H1 (cell line): ENCODE measurements around the gene EVC2. TPM values are rescaled to one million over a fixed set of nuclear protein-coding genes. Genes with fewer than 3 reads are reported as not detected.
A peak's percentile ranks its signal among the peaks of the same experiment; 100 is the strongest.

Experiments
- CTCF ChIA-PET: fragments of 300-600 bp; sonication (Branson Sonifier 250); formaldehyde crosslinking; loops from one replicate; lab custom pipeline; 2021; ENCODE audit not compliant: partially characterized antibody; lab: Charles Lee
- POLR2A ChIA-PET: fragments of 300-600 bp; sonication (Branson Sonifier 250); formaldehyde crosslinking; loops from one replicate; lab custom pipeline; 2021; ENCODE audit warnings: inconsistent platforms; ENCODE audit not compliant: partially characterized antibody; lab: Charles Lee
- DNase-seq, 2 experiments: peaks; one replicate each; pipeline versions ENCODE4 v3.0.0 to v3.0.0-alpha.2; 2010 to 2022; ENCODE audit warnings: low spot score in 2 of 2, low read depth in 1 of 2, mixed read lengths in 1 of 2
- FAIRE-seq: peaks from 2 replicates; lab custom pipeline; 2011; peaks lifted over from hg19 to GRCh38; lab: Jason Lieb, UNC
- H2AFZ ChIP-seq: 2 replicates; pipeline ENCODE4 v1.8.1; 2012; ENCODE audit warnings: low read length, inconsistent platforms
- H2AK5ac ChIP-seq: 2 replicates; pipeline ENCODE4 v1.6.1; 2013; ENCODE audit warnings: low read depth, low read length
- H2BK120ac ChIP-seq: replicated peaks from 2 replicates; pipeline ENCODE3; 2013; ENCODE audit warnings: low read depth, low read length, inconsistent platforms
- H2BK12ac ChIP-seq: 2 replicates; pipeline ENCODE4 v1.6.1; 2013; ENCODE audit warnings: low read depth, low read length
- H2BK15ac ChIP-seq: 2 replicates; pipeline ENCODE4 v1.6.1; 2013; ENCODE audit warnings: low read length
- H2BK20ac ChIP-seq: 2 replicates; pipeline ENCODE4 v1.6.1; 2013; ENCODE audit warnings: low read length
- H2BK5ac ChIP-seq: 2 replicates; pipeline ENCODE4 v1.6.1; 2013; ENCODE audit warnings: low read depth, low read length
- H3K14ac ChIP-seq: 2 replicates; pipeline ENCODE4 v1.6.1; 2013; ENCODE audit warnings: inconsistent platforms; ENCODE audit not compliant: insufficient read length
- H3K18ac ChIP-seq: 2 replicates; pipeline ENCODE4 v1.6.1; 2013; ENCODE audit warnings: low read length; ENCODE audit errors: extremely low read depth
- H3K23ac ChIP-seq: 2 replicates; pipeline ENCODE4 v1.6.1; 2013; ENCODE audit warnings: inconsistent platforms; ENCODE audit not compliant: insufficient read length
- H3K23me2 ChIP-seq: 2 replicates; pipeline ENCODE4 v1.6.1; 2013; ENCODE audit warnings: low read depth, low read length
- H3K27ac ChIP-seq: 2 replicates; pipeline ENCODE4 v1.6.1; 2011; ENCODE audit warnings: low read depth, low read length, inconsistent platforms
- H3K27me3 ChIP-seq, 4 experiments: replicated peaks in 1 of 4; 1 replicate in 1 of 4; 2 replicates in 3 of 4; pipeline versions ENCODE4 v1.6.1 to v1.8.1; 2011 to 2013; ENCODE audit warnings: low read length in 3 of 4, mild to moderate bottlenecking in 3 of 4, inconsistent platforms in 2 of 4, mixed read lengths in 2 of 4, moderate library complexity in 1 of 4; ENCODE audit not compliant: control insufficient read depth in 3 of 4, insufficient read depth in 3 of 4; ENCODE audit errors: extremely low read depth in 1 of 4
- H3K36me3 ChIP-seq, 4 experiments: 2 replicates each; pipeline versions ENCODE4 v1.6.1 to v1.8.1; 2011 to 2013; ENCODE audit warnings: mild to moderate bottlenecking in 4 of 4, low read length in 3 of 4, moderate library complexity in 2 of 4, control low read depth in 1 of 4, inconsistent platforms in 1 of 4; ENCODE audit not compliant: insufficient read depth in 4 of 4, control insufficient read depth in 2 of 4
- H3K4ac ChIP-seq: replicated peaks from 2 replicates; pipeline ENCODE3; 2013; ENCODE audit warnings: low read length, low read depth, mixed read lengths, inconsistent platforms; ENCODE audit not compliant: insufficient read length
- H3K4me1 ChIP-seq, 4 experiments: replicated peaks in 1 of 4; 1 replicate in 1 of 4; 2 replicates in 3 of 4; pipeline versions ENCODE4 v1.6.1 to v1.8.1; 2011 to 2013; ENCODE audit warnings: low read length in 3 of 4, inconsistent platforms in 2 of 4, mixed read lengths in 1 of 4; ENCODE audit not compliant: insufficient read depth in 4 of 4, control insufficient read depth in 3 of 4
- H3K4me2 ChIP-seq, 2 experiments: 2 replicates each; pipeline versions ENCODE4 v1.6.1 to v1.8.1; 2011 to 2013; ENCODE audit warnings: low read depth in 2 of 2, low read length in 2 of 2, control low read depth in 1 of 2, inconsistent platforms in 1 of 2, mild to moderate bottlenecking in 1 of 2; ENCODE audit not compliant: insufficient read depth in 1 of 2
- H3K4me3 ChIP-seq, 4 experiments: fragments of 200-600, 300-600 bp in 1 of 4; sonication (generic), shearing (Covaris generic), sonication (Bioruptor Twin) in 1 of 4; 2 replicates each; pipeline versions ENCODE4 v1.5.1 to v1.8.1; 2011 to 2016; ENCODE audit warnings: low read length in 4 of 4, low read depth in 3 of 4, control low read depth in 2 of 4, inconsistent platforms in 2 of 4, mild to moderate bottlenecking in 2 of 4, mixed read lengths in 1 of 4, moderate library complexity in 1 of 4; ENCODE audit not compliant: insufficient read depth in 2 of 4; ENCODE audit errors: extremely low read depth in 1 of 4
- H3K56ac ChIP-seq: replicated peaks from 2 replicates; pipeline ENCODE3; 2013; ENCODE audit warnings: low read depth, mild to moderate bottlenecking, mixed read lengths, low read length, inconsistent platforms; ENCODE audit not compliant: insufficient read length
- H3K79me1 ChIP-seq: 2 replicates; pipeline ENCODE4 v1.6.1; 2013; ENCODE audit warnings: low read depth, low read length, control low read depth
- H3K79me2 ChIP-seq, 2 experiments: 2 replicates each; pipeline versions ENCODE4 v1.6.1 to v1.8.1; 2012 to 2013; ENCODE audit warnings: low read length in 2 of 2, mild to moderate bottlenecking in 2 of 2, inconsistent platforms in 1 of 2; ENCODE audit not compliant: insufficient read depth in 2 of 2, control insufficient read depth in 1 of 2
- H3K9ac ChIP-seq, 4 experiments: replicated peaks in 1 of 4; 1 replicate in 1 of 4; 2 replicates in 3 of 4; pipeline versions ENCODE4 v1.6.1 to v1.8.1; 2011 to 2013; ENCODE audit warnings: low read depth in 3 of 4, low read length in 3 of 4, control low read depth in 2 of 4, mild to moderate bottlenecking in 2 of 4, moderate library complexity in 2 of 4, inconsistent platforms in 1 of 4; ENCODE audit errors: extremely low read depth in 1 of 4
- H3K9me3 ChIP-seq, 2 experiments: 2 replicates each; pipeline versions ENCODE4 v1.6.1 to v1.8.1; 2012 to 2013; ENCODE audit warnings: mild to moderate bottlenecking in 2 of 2, moderate library complexity in 2 of 2, control low read depth in 1 of 2, inconsistent platforms in 1 of 2, low read depth in 1 of 2, low read length in 1 of 2, mixed read lengths in 1 of 2; ENCODE audit not compliant: insufficient read depth in 2 of 2
- H4K20me1 ChIP-seq, 2 experiments: replicated peaks in 1 of 2; 2 replicates each; pipeline versions ENCODE3 to v1.8.1; 2011 to 2013; ENCODE audit warnings: inconsistent platforms in 2 of 2, low read length in 2 of 2, mild to moderate bottlenecking in 1 of 2; ENCODE audit not compliant: insufficient read depth in 2 of 2, control insufficient read depth in 1 of 2
- H4K5ac ChIP-seq: 2 replicates; pipeline ENCODE4 v1.6.1; 2013; ENCODE audit warnings: low read length, low read depth, mixed read lengths, inconsistent platforms; ENCODE audit not compliant: insufficient read length
- H4K8ac ChIP-seq: 2 replicates; pipeline ENCODE4 v1.8.0; 2013; ENCODE audit warnings: mild to moderate bottlenecking, moderate library complexity, low read length, inconsistent platforms; ENCODE audit not compliant: insufficient read depth; ENCODE audit errors: extremely low read depth
- H4K91ac ChIP-seq: replicated peaks from 2 replicates; pipeline ENCODE3; 2013; ENCODE audit warnings: low read length, mixed read lengths, inconsistent platforms; ENCODE audit not compliant: insufficient read length
- CEBPB ChIP-seq: IDR thresholded peaks from 2 replicates; pipeline ENCODE4 v1.6.1; 2012; ENCODE audit warnings: low read depth, low read length
- EP300 ChIP-seq, 2 experiments: IDR thresholded peaks; 1 replicate in 1 of 2; 2 replicates in 1 of 2; pipeline ENCODE4 v1.6.1; 2011 to 2012; ENCODE audit warnings: low read depth in 2 of 2, low read length in 2 of 2, mild to moderate bottlenecking in 2 of 2, borderline replicate concordance in 1 of 2, inconsistent platforms in 1 of 2, moderate library complexity in 1 of 2
- GTF2F1 ChIP-seq: IDR thresholded peaks from 2 replicates; pipeline ENCODE4 v1.6.1; 2012; ENCODE audit warnings: low read depth, low read length, improper control_type of control experiment, borderline replicate concordance
- HDAC2 ChIP-seq, 2 experiments: fragments of 300-600 bp in 1 of 2; sonication (generic) in 1 of 2; IDR thresholded peaks; 2 replicates each; pipeline ENCODE4 v1.6.1; 2011 to 2012; ENCODE audit warnings: low read depth in 2 of 2, low read length in 2 of 2, mild to moderate bottlenecking in 2 of 2, moderate library complexity in 2 of 2, borderline replicate concordance in 1 of 2, inconsistent platforms in 1 of 2
- SAP30 ChIP-seq: fragments of 300-600 bp; sonication (generic); IDR thresholded peaks from 2 replicates; pipeline ENCODE4 v1.7.1; 2012; ENCODE audit warnings: low read length, moderate library complexity, mild to moderate bottlenecking, inconsistent platforms; ENCODE audit not compliant: insufficient read depth, insufficient replicate concordance
- WGBS, 2 experiments: shearing (Covaris generic) in 1 of 2; methylation state at CpG; one replicate each; pipeline versions ENCODE4 v1.1.6 to v1.1.7; 2013 to 2015; ENCODE audit warnings: low lambda C conversion rate in 2 of 2, mixed read lengths in 2 of 2, inconsistent platforms in 1 of 2, low coverage in 1 of 2, missing lambda C conversion rate in 1 of 2; ENCODE audit not compliant: insufficient replicate concordance in 2 of 2, insufficient coverage in 1 of 2, insufficient read length in 1 of 2; ENCODE audit errors: extremely low coverage in 1 of 2, missing lambda C conversion rate in 1 of 2; 5-methylcytosine and 5-hydroxymethylcytosine counted together
- polyA plus RNA-seq, 7 experiments: library from polyadenylated mRNA; depleted of rRNA in 3 of 7; stranded (reverse) in 5 of 7; unstranded in 2 of 7; fragments of >200 nt in 5 of 7; fragments of 200-250 nt in 2 of 7; gene quantifications; 1 replicate in 5 of 7; 2 replicates in 1 of 7; 4 replicates in 1 of 7; pipeline versions ENCODE4 v1.2.1 to v1.2.3, GENCODE V29; 2011 to 2013; ENCODE audit warnings: missing spikeins in 2 of 7, mixed read lengths in 2 of 7
- total RNA-seq: library from RNA; stranded (reverse); fragmentation: NEBNext Ultra II Directional; extraction: Animal tissue kit (Norgen Biotek cat#: 25700); gene quantifications from 2 replicates; pipeline ENCODE4 v1.2.1, GENCODE V29; 2021

Gene EVC2
- total and polyA plus RNA-seq, 2 of the 8 experiments (the other 6 are each of a cell fraction or from before 2014, with no cell fraction given) = 0.73 to 5.9 TPM

- H4K91ac ChIP-seq = peak overlapping the region; percentile 52
- H2BK12ac ChIP-seq = peak overlapping the region; percentile 77; the same call in 1 of the 2 replicates
- CTCF ChIA-PET = interaction anchor here (0.7 to 1.7 kb wide), 4 partner anchors 22 to 768 kb away, joined by 3 to 6 read pairs (median 3); no protein-coding TSS in a partner anchor
- H3K36me3 ChIP-seq = peaks cover 0 to 4% (median 3%) of the 10 kb centered on the region in 4 experiments; a peak in 2 of 8 replicates
- no peak overlapping the region for H3K18ac ChIP-seq
- no peak overlapping the region for H3K4me2 ChIP-seq
- H4K8ac ChIP-seq = no peak overlapping the region
- no peak overlapping the region for H2BK15ac ChIP-seq
- H2BK120ac ChIP-seq = no peak overlapping the region
- FAIRE-seq (no peak), DNase-seq (peak in 1 of 2 experiments; percentile 39)
- H4K5ac ChIP-seq = no peak overlapping the region
- no peak overlapping the region for H3K56ac ChIP-seq
- H3K4ac ChIP-seq = no peak overlapping the region
- H4K20me1 ChIP-seq = no peaks in the 10 kb centered on the region
- peaks cover 0 to 22% (median 18%) of the 10 kb centered on the region in 4 experiments; a peak in 6 of 7 replicates for H3K4me1 ChIP-seq
- H2BK20ac ChIP-seq = no peak overlapping the region
- no peak for TF ChIP-seq EP300 (IDR thresholded peaks at IDR 0.05; ENCODE audit: borderline replicate concordance in 1 of 2, low read depth in 2 of 2, low read length in 2 of 2)
- TF ChIP-seq HDAC2 (IDR thresholded peaks at IDR 0.05; ENCODE audit: borderline replicate concordance in 1 of 2, low read depth in 2 of 2, low read length in 2 of 2) = no peak
- no peak for TF ChIP-seq CEBPB
- no peak for TF ChIP-seq SAP30
- no peak for TF ChIP-seq GTF2F1
- no peak overlapping the region for H3K9ac ChIP-seq
- H3K23me2 ChIP-seq = peaks cover 4% of the 10 kb centered on the region; the same call in 1 of the 2 replicates
- peaks cover 0 to 2% (median 0%) of the 10 kb centered on the region in 4 experiments; a peak in 1 of 7 replicates for H3K27me3 ChIP-seq
- no peaks in the 10 kb centered on the region for H3K9me3 ChIP-seq
- no peak overlapping the region for H3K14ac ChIP-seq
- no peak overlapping the region for H3K4me3 ChIP-seq
- no peak overlapping the region for H2AK5ac ChIP-seq
- H3K79me2 ChIP-seq = no peaks in the 10 kb centered on the region
- 82% methylated on average over 9 of the region's 9 CpGs; no CpG with 5 or more reads in 1 of the 2 experiments for WGBS, 2 experiments
- no peak overlapping the region for H3K27ac ChIP-seq
- peak overlapping the region; percentile 47; the same call in 1 of the 2 replicates for H2BK5ac ChIP-seq
- H3K23ac ChIP-seq = no peak overlapping the region
- no peak overlapping the region for H2AFZ ChIP-seq
- POLR2A ChIA-PET = no interaction called here
- H3K79me1 ChIP-seq = no peaks in the 10 kb centered on the region
These were observed 41.2 kb upstream of the EVC2 start for GRCh38 chr4:5749568-5749967.
